Neuronal stem cell (in vitro differentiated cells): ENCODE results near the gene SPSB2.

ENCODE experiments used
- DNase-seq: peaks from one replicate; pipeline ENCODE4 v3.0.0-alpha.2; 2013; ENCODE audit warnings: low spot score
- H2AFZ ChIP-seq: one replicate; pipeline ENCODE4 v1.6.1; 2013; ENCODE audit warnings: mild to moderate bottlenecking, low read length, inconsistent platforms
- H2AK5ac ChIP-seq: 2 replicates; pipeline ENCODE4 v1.6.1; 2013; ENCODE audit warnings: low read depth, mild to moderate bottlenecking, inconsistent platforms, low read length, moderate library complexity, mixed read lengths
- H2BK120ac ChIP-seq: 2 replicates; pipeline ENCODE4 v1.6.1; 2013; ENCODE audit warnings: low read depth, mild to moderate bottlenecking, inconsistent platforms, low read length, moderate library complexity, mixed read lengths
- H2BK12ac ChIP-seq: one replicate; pipeline ENCODE4 v1.6.1; 2013; ENCODE audit warnings: low read length, inconsistent platforms
- H2BK15ac ChIP-seq: 2 replicates; pipeline ENCODE4 v1.6.1; 2013; ENCODE audit warnings: mild to moderate bottlenecking, low read length, inconsistent platforms, mixed read lengths
- H2BK5ac ChIP-seq: one replicate; pipeline ENCODE4 v1.6.1; 2013; ENCODE audit warnings: inconsistent platforms, mild to moderate bottlenecking, low read length, moderate library complexity
- H3K14ac ChIP-seq: one replicate; pipeline ENCODE4 v1.6.1; 2013; ENCODE audit warnings: low read length, inconsistent platforms
- H3K18ac ChIP-seq: 2 replicates; pipeline ENCODE4 v1.6.1; 2013; ENCODE audit warnings: low read length, inconsistent platforms
- H3K23ac ChIP-seq: 2 replicates; pipeline ENCODE4 v1.6.1; 2013; ENCODE audit warnings: low read depth, mild to moderate bottlenecking, mixed read lengths, low read length, inconsistent platforms; ENCODE audit not compliant: poor library complexity
- H3K27ac ChIP-seq: replicated peaks from 3 replicates; pipeline ENCODE4 v1.5.1; 2013; ENCODE audit warnings: low read length, inconsistent platforms
- H3K27me3 ChIP-seq, 3 experiments: 2 replicates each; pipeline ENCODE4 v1.6.1; 2013; ENCODE audit warnings: low read length in 3 of 3, mild to moderate bottlenecking in 2 of 3, inconsistent platforms in 1 of 3, low read depth in 1 of 3, mixed read lengths in 1 of 3, moderate library complexity in 1 of 3; ENCODE audit not compliant: control insufficient read depth in 3 of 3, insufficient read depth in 3 of 3
- H3K36me3 ChIP-seq, 2 donors: replicated peaks in 1 of 2; 2 replicates each; pipeline ENCODE4 v1.6.1; 2013; ENCODE audit warnings: low read length in 2 of 2; ENCODE audit not compliant: control insufficient read depth in 2 of 2, insufficient read depth in 2 of 2
- H3K4ac ChIP-seq: 2 replicates; pipeline ENCODE4 v1.6.1; 2013; ENCODE audit warnings: inconsistent platforms, mild to moderate bottlenecking, low read length, moderate library complexity
- H3K4me1 ChIP-seq, 2 donors: 1 replicate in 1 of 2; 2 replicates in 1 of 2; pipeline ENCODE4 v1.6.1; 2013; ENCODE audit warnings: low read length in 2 of 2, low read depth in 1 of 2; ENCODE audit not compliant: control insufficient read depth in 2 of 2, insufficient read depth in 1 of 2
- H3K4me2 ChIP-seq: one replicate; pipeline ENCODE4 v1.6.1; 2013; ENCODE audit warnings: mild to moderate bottlenecking, low read length, inconsistent platforms; ENCODE audit not compliant: insufficient read depth, poor library complexity, severe bottlenecking
- H3K4me3 ChIP-seq, 2 donors: 2 replicates each; pipeline ENCODE4 v1.5.1; 2013; ENCODE audit warnings: low read length in 2 of 2, mild to moderate bottlenecking in 2 of 2, inconsistent platforms in 1 of 2, moderate library complexity in 1 of 2
- H3K79me1 ChIP-seq: one replicate; pipeline ENCODE4 v1.6.1; 2013; ENCODE audit warnings: low read depth, mild to moderate bottlenecking, inconsistent platforms, low read length, moderate library complexity
- H3K9ac ChIP-seq: one replicate; pipeline ENCODE4 v1.6.1; 2013; ENCODE audit warnings: mild to moderate bottlenecking, low read depth, low read length, inconsistent platforms; ENCODE audit not compliant: poor library complexity
- H3K9me3 ChIP-seq, 2 donors: replicated peaks in 1 of 2; 2 replicates each; pipeline versions ENCODE3 to v1.6.1; 2013; ENCODE audit warnings: low read length in 2 of 2, mild to moderate bottlenecking in 2 of 2, inconsistent platforms in 1 of 2, low read depth in 1 of 2, mixed read lengths in 1 of 2, moderate library complexity in 1 of 2; ENCODE audit not compliant: control insufficient read depth in 2 of 2, insufficient read depth in 1 of 2
- H4K8ac ChIP-seq: one replicate; pipeline ENCODE4 v1.6.1; 2013; ENCODE audit warnings: low read depth, mild to moderate bottlenecking, inconsistent platforms, low read length, moderate library complexity
- H4K91ac ChIP-seq: one replicate; pipeline ENCODE4 v1.6.1; 2013; ENCODE audit warnings: low read length, low read depth, mild to moderate bottlenecking, inconsistent platforms; ENCODE audit not compliant: poor library complexity
- WGBS, 2 donors: extraction: QIAGEN DNeasy Blood & Tissue Kit; methylation state at CpG; one replicate each; pipeline ENCODE4 v1.1.7; 2013; ENCODE audit warnings: missing lambda C conversion rate in 2 of 2, mixed read lengths in 1 of 2; ENCODE audit not compliant: insufficient read length in 2 of 2, insufficient replicate concordance in 1 of 2; ENCODE audit errors: extremely low coverage in 2 of 2; 5-methylcytosine and 5-hydroxymethylcytosine counted together

The SPSB2 gene

DNA sequence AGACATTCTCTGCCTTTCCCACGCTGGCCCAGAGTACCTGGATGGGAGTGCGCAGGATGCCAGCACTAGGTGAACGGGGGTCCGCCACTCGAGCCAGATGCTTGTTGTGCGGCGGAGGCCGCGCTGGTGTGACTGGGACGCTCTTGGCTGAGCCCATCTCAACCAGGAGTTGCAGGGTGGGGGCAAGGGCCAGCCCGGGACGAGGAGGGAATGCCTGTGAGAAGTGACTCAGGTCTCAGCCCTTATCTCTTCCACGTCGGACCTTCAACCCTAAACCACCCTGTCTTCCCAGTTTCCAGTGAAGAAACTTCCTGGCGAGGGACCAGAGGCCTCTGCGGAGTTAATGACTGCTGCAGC, 22.3 kb downstream of the SPSB2 start:
- no peak for DNase-seq
- peaks cover 10% of the 10 kb centered on the region for H3K79me1 ChIP-seq
- H3K23ac ChIP-seq = no peak overlapping the region
- no peaks in the 10 kb centered on the region for H3K9me3 ChIP-seq
- H3K4me2 ChIP-seq = peak overlapping the region; percentile 76
- peaks cover 37 to 75% of the 10 kb centered on the region in 2 donors for H3K36me3 ChIP-seq
- no peak overlapping the region for H3K4ac ChIP-seq
- no peak overlapping the region for H2BK5ac ChIP-seq
- H4K91ac ChIP-seq = no peak overlapping the region
- H3K9ac ChIP-seq = peak overlapping the region; percentile 90
- WGBS, 2 donors = no CpG with 5 or more reads among the region's 16 CpGs
- H2BK15ac ChIP-seq = no peak overlapping the region
- H2AFZ ChIP-seq = no peak overlapping the region
- peaks cover 10 to 17% of the 10 kb centered on the region in 2 donors for H3K4me1 ChIP-seq
- no peak overlapping the region for H4K8ac ChIP-seq
- no peaks in the 10 kb centered on the region for H3K27me3 ChIP-seq
- H3K18ac ChIP-seq = peak overlapping the region; percentile 84
- no peak overlapping the region for H2BK12ac ChIP-seq
- H2AK5ac ChIP-seq = peak overlapping the region; percentile 64
- H3K4me3 ChIP-seq = peak overlapping the region; percentile 77 to 86
- H3K14ac ChIP-seq = no peak overlapping the region
- H3K27ac ChIP-seq = peak overlapping the region; percentile 30
- no peak overlapping the region for H2BK120ac ChIP-seq

DNA sequence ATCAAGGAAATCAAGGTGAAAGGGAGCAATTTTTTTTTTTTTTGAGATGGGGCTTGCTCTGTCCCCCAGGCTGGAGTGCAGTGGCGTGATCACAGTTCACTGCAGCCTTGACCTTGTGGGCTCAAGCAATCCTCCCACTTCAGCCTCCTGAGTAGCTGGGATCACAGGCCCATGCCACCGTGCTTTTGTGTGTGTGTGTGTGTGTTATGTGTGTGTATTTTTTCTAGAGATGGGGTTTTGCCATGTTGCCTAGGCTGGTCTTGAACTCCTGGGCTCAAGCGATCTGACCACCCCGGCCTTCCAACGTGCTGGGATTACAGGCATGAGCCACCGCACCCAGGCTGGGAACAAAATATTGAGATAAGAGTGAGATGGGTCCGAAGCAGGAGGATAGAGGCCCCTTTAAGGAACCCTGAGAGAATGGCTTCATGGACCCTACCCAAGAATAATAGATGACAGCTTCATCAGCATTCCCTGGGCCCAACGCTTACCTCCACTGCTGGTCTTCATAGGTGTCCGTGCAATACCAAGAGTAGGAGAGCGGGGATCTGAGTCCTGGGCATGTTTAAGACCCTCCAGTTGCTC, 23.0 kb downstream of the SPSB2 start:
- H3K36me3 ChIP-seq = peaks cover 40 to 75% of the 10 kb centered on the region in 2 donors
- no peak overlapping the region for H2BK12ac ChIP-seq
- no peak overlapping the region for H2BK5ac ChIP-seq
- H3K4me1 ChIP-seq = peaks cover 10 to 17% of the 10 kb centered on the region in 2 donors
- H3K18ac ChIP-seq = no peak overlapping the region
- no peaks in the 10 kb centered on the region for H3K27me3 ChIP-seq
- no CpG with 5 or more reads among the region's 10 CpGs for WGBS, 2 donors
- H2BK15ac ChIP-seq = no peak overlapping the region
- H3K4me3 ChIP-seq = peak overlapping the region; percentile 77 to 86
- no peak overlapping the region for H3K14ac ChIP-seq
- no peak overlapping the region for H4K8ac ChIP-seq
- H3K4ac ChIP-seq = no peak overlapping the region
- H3K4me2 ChIP-seq = peak overlapping the region; percentile 76
- H3K23ac ChIP-seq = no peak overlapping the region
- no peak for DNase-seq
- H4K91ac ChIP-seq = no peak overlapping the region
- no peak overlapping the region for H2AFZ ChIP-seq
- peaks cover 8% of the 10 kb centered on the region for H3K79me1 ChIP-seq
- no peaks in the 10 kb centered on the region for H3K9me3 ChIP-seq
- H3K27ac ChIP-seq = no peak overlapping the region
- H2AK5ac ChIP-seq = no peak overlapping the region
- no peak overlapping the region for H2BK120ac ChIP-seq
- no peak overlapping the region for H3K9ac ChIP-seq

DNA sequence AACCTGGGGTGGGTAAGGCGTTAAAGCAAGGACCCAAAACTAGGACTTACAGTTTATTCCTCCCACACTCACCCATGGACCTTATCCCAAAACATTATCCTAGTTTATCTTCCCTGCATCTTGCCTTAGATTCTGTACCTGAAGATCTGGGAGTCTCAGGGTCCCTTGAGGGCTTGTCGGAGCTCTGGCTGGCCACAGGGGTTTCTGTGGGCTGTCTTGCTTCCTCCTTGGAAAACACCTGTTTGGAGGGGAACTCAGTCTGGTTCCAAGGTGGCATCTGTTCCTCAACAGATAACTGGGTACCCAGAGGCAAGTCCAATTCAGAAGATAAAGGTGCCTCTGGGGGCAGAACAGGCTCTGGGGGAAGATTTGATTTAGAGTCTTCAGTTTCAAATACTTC, 23.7 kb downstream of the SPSB2 start:
- peaks cover 10 to 17% of the 10 kb centered on the region in 2 donors for H3K4me1 ChIP-seq
- no peak overlapping the region for H3K14ac ChIP-seq
- H2AK5ac ChIP-seq = no peak overlapping the region
- no peak overlapping the region for H2BK5ac ChIP-seq
- no peak overlapping the region for H2BK12ac ChIP-seq
- no peaks in the 10 kb centered on the region for H3K9me3 ChIP-seq
- no peak overlapping the region for H3K18ac ChIP-seq
- no peak overlapping the region for H3K4me2 ChIP-seq
- peaks cover 6% of the 10 kb centered on the region for H3K79me1 ChIP-seq
- no peak overlapping the region for H3K4me3 ChIP-seq
- DNase-seq = no peak
- no peak overlapping the region for H2BK15ac ChIP-seq
- no peak overlapping the region for H4K91ac ChIP-seq
- no peak overlapping the region for H3K27ac ChIP-seq
- H3K23ac ChIP-seq = no peak overlapping the region
- no CpG with 5 or more reads among the region's 2 CpGs for WGBS, 2 donors
- no peak overlapping the region for H2BK120ac ChIP-seq
- H4K8ac ChIP-seq = no peak overlapping the region
- no peaks in the 10 kb centered on the region for H3K27me3 ChIP-seq
- no peak overlapping the region for H3K9ac ChIP-seq
- no peak overlapping the region for H3K4ac ChIP-seq
- peaks cover 42 to 75% of the 10 kb centered on the region in 2 donors for H3K36me3 ChIP-seq
- no peak overlapping the region for H2AFZ ChIP-seq

DNA sequence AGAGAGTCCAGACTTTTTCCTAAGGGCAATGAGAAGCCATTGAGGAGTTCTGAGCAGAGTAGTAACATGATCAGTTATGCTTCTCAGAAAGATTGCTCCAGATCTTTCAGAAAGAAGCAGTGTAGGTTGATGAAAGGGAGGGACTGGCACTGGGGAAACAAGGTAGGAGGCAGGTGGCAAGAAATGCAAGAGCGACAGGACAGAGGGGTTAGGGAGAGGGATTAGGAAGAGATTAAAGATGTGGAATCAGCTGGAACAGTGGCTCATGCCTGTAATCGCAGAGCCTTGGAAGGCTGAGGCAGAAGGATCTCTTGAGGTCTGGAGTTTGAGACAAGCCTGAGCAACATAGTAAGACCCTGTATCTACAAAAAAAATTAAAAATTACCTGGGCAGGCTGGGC, 25.4 kb downstream of the SPSB2 start:
- Histone ChIP-seq H3K9ac (no peak overlapping the region), H3K4ac (no peak overlapping the region), H3K14ac (no peak overlapping the region), H4K8ac (no peak overlapping the region), H2BK5ac (no peak overlapping the region), H3K4me1 (peaks cover 5 to 11% of the 10 kb centered on the region in 2 donors), H3K27me3 (no peaks in the 10 kb centered on the region), H3K79me1 (peaks cover 7% of the 10 kb centered on the region), H3K23ac (no peak overlapping the region), H3K9me3 (no peaks in the 10 kb centered on the region), H2BK12ac (no peak overlapping the region), H2BK120ac (no peak overlapping the region), H2AK5ac (no peak overlapping the region), H4K91ac (no peak overlapping the region), H3K27ac (no peak overlapping the region), H3K4me2 (no peak overlapping the region), H3K18ac (no peak overlapping the region), H2AFZ (no peak overlapping the region), H3K4me3 (no peak overlapping the region), H3K36me3 (peaks cover 56 to 80% of the 10 kb centered on the region in 2 donors), H2BK15ac (no peak overlapping the region)
- WGBS, 2 donors = no CpG with 5 or more reads among the region's 2 CpGs
- no peak for DNase-seq
